Measurements from ENCODE around the gene E2F4.
A peak's percentile ranks its signal among the peaks of the same experiment; 100 is the strongest.

Gene E2F4

DNA sequence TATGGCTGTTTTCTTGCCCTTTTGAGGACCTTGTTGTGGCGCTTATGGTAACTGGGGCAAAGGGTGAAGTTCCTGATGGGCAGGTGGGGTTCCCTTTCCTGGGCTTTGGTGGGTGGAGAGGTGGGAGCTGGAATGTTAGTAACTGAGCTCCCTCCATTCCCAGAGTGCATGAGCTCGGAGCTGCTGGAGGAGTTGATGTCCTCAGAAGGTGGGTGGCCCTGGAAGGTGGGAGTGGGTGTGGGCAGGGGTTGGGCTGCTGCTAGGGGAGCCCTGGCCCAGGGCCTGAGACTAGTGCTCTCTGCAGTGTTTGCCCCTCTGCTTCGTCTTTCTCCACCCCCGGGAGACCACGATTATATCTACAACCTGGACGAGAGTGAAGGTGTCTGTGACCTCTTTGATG, 5.7 kb downstream of the E2F4 start:
- DNase-seq (ENCODE audit: low spot score) = no peak
- in situ Hi-C loops (cut with MboI; ENCODE audit: low pct_unique_long_range_greater_than_20kb, low sequenced_read_pairs, unreplicated experiment) = no loop called here
- TF ChIP-seq CTCF (IDR thresholded peaks at IDR 0.05; ENCODE audit: extremely low read depth, insufficient read depth, missing control alignments) = no peak

DNA sequence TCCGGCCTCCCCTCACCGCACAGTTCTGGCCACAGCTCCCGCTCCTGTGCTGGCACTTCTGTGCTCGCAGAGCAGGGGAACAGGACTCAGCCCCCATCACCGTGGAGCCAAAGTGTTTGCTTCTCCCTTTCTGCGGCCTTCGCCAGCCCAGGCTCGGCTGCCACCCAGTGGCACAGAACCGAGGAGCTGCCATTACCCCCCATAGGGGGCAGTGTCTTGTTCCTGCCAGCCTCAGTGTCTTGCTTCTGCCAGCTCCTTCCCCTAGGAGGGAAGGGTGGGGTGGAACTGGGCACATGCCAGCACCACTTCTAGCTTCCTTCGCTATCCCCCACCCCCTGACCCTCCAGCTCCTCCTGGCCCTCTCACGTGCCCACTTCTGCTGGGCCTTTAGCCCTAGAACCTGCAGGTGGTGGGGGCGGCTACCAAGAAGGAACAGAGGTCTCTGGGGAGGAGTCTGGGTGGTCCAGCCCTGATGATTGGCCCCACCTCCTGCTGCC, 6.3 kb downstream of the E2F4 start:
- peak; percentile 44 for TF ChIP-seq CTCF (IDR thresholded peaks at IDR 0.05; ENCODE audit: extremely low read depth, insufficient read depth, missing control alignments)
- in situ Hi-C loops (cut with MboI; ENCODE audit: low pct_unique_long_range_greater_than_20kb, low sequenced_read_pairs, unreplicated experiment) = no loop called here
- peak; percentile 69 for DNase-seq (ENCODE audit: low spot score)

DNA sequence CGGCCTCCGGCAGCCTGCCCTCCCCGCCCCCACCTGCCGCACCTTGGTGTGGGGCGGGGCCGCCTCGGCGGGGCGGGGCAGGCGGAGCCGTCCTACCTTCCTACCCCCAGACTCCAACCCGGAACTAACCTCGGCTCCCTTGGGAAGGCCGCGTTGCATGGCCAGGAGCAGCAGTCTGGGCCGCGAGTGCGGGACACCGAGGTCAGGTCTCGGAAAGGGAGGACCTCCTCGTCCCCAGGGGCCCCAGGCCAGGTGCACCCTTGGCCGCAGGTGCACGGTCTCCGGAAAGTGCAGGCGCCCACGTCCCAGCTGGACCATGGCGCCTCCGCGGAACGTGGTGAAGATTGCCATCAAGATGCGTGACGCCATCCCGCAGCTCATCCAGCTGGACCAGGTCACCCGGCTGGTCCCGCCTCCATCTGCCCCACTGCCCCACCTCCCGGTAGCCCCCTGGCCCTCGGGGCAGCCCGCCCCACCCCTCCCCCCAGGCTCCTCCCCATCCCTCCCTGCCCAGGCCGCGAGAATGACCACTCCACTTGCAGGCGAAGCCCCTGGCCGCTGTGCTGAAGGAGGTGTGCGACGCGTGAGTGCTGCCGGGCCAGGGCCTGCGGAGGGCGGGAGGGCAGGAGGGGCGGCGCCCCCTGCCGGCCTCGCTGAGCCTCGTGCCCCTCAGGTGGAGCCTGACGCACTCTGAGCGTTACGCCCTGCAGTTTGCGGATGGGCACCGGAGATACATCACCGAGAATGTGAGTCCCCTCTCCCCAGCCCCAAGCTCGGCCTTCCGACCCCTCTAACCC, 7.3 kb downstream of the E2F4 start, which contains the start of gene ELMO3:
Gene ELMO3 (plus strand): TSS at position 121 of the 797 bp plus-strand sequence. CDS start 196 bp downstream, at position 317.
- TF ChIP-seq CTCF (IDR thresholded peaks at IDR 0.05; ENCODE audit: extremely low read depth, insufficient read depth, missing control alignments) = no peak
- DNase-seq (ENCODE audit: low spot score) = no peak
- in situ Hi-C loops (cut with MboI; ENCODE audit: low pct_unique_long_range_greater_than_20kb, low sequenced_read_pairs, unreplicated experiment) = no loop called here

DNA sequence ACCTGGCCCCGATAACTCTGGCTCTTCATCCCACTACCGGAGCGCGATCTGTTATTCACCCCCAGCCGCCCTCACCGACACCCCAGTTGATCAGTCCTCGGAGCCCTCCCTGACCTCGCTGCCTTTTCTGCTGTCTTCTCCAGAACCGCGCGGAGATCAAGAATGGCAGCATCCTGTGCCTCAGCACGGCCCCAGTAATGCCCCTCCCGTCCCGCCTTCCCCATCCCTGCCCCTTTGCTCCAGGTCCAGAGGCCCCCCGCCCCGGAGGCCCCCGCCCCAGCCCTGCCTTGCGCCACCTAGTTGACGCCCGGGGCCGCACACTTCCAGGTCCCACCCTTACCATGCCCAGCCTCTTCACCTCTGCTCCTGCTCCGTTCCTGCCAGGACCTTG, 7.8 kb downstream of the E2F4 start:
- in situ Hi-C loops (cut with MboI; ENCODE audit: low pct_unique_long_range_greater_than_20kb, low sequenced_read_pairs, unreplicated experiment) = no loop called here
- DNase-seq (ENCODE audit: low spot score) = no peak
- peak; percentile 5 for TF ChIP-seq CTCF (IDR thresholded peaks at IDR 0.05; ENCODE audit: extremely low read depth, insufficient read depth, missing control alignments)

DNA sequence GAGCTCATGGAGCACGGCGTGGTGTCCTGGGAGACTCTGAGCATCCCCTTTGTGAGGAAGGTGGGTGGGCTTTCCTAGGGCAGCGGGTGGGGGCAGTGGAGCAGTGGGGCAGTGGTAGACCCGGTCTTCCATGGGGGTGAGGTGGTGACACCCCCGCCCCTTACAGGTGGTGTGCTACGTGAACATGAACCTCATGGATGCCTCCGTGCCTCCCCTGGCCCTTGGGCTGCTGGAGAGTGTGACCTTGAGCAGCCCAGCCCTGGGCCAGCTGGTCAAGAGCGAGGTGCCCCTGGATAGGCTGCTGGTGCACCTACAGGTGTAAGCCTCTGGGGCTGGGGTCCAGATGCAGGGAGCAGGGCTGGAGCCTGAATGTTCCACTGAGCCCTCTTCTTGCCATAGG, 8.5 kb downstream of the E2F4 start:
- no peak for TF ChIP-seq CTCF (IDR thresholded peaks at IDR 0.05; ENCODE audit: extremely low read depth, insufficient read depth, missing control alignments)
- in situ Hi-C loops (cut with MboI; ENCODE audit: low pct_unique_long_range_greater_than_20kb, low sequenced_read_pairs, unreplicated experiment) = no loop called here
- no peak for DNase-seq (ENCODE audit: low spot score)

DNA sequence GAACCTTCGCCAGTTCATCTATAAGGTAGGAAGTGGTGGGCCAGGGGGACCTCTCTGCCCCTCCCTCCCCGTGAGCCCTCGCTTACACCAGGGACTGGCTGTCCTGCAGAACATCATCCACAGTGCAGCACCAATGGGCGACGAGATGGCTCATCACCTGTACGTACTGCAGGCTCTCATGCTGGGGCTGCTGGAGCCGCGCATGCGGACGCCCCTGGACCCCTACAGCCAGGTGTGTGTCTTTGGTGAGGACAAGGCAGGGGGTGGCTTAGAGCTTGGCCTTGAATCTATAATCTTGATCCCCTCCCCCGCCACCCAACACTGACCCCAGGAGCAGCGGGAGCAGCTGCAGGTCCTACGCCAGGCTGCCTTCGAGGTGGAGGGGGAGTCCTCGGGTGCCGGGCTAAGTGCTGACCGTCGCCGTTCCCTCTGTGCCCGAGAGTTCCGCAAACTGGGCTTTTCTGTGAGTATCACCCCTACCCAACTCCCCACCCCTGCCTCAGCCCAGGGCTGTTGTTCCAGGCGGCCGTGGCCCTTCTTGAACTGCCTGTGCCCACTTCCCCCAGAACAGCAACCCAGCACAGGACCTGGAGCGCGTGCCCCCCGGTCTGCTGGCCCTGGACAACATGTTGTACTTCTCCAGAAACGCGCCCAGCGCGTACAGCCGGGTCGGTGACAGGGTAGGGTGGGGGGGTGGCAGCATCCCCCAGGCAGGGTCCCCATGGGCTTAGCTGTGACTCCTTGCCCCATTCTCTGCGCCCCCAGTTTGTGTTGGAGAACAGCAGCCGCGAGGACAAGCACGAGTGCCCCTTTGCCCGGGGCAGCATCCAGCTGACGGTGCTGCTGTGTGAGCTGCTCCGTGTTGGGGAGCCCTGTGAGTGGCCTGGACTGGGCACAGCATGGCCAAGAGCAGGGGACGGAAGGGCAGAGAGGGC, 9.7 kb downstream of the E2F4 start:
- no peak for TF ChIP-seq CTCF (IDR thresholded peaks at IDR 0.05; ENCODE audit: extremely low read depth, insufficient read depth, missing control alignments)
- in situ Hi-C loops (cut with MboI; ENCODE audit: low pct_unique_long_range_greater_than_20kb, low sequenced_read_pairs, unreplicated experiment) = no loop called here
- no peak for DNase-seq (ENCODE audit: low spot score)

Measured in GM13977 (cell line).